ENCODE results near the gene ZFAND3.

Gene ZFAND3

DNA sequence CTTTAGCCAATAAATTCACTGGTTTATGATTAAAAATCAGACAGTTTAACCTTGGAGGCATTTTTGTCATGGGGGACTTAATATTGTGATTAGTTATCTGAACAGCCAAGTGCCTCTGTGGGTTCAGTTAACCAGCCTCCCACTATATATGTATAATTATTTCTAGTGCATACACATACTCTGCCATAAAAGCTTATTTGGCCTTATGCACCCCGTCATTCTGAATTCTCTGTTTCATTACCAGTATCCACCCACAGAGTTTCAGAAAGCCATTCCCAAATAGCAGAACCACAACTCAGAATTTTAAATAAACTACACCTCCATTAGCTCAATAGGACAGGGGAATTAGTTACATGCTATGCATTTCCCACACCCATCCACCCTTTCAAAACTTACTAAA lies 279.7 kb downstream of the ZFAND3 start:
- no peak overlapping the region for H3K9ac ChIP-seq (ENCODE audit: low read depth, low read length)
- no peaks in the 10 kb centered on the region for H3K9me3 ChIP-seq (ENCODE audit: insufficient read depth, low read depth, low read length)
- H3K27me3 ChIP-seq (ENCODE audit: insufficient read depth, low read length): no peaks in the 10 kb centered on the region
- H3K36me3 ChIP-seq (ENCODE audit: insufficient read depth, low read length): no peaks in the 10 kb centered on the region; the same call in 1 of the 2 replicates
- peaks cover 12% of the 10 kb centered on the region for H3K4me1 ChIP-seq (ENCODE audit: insufficient read depth, low read length)
- WGBS: 96% methylated on average over 1 of the region's 1 CpG
- H3K27ac ChIP-seq (ENCODE audit: low read depth, low read length): no peak overlapping the region
- H3K4me3 ChIP-seq (ENCODE audit: low read length): no peak overlapping the region

DNA sequence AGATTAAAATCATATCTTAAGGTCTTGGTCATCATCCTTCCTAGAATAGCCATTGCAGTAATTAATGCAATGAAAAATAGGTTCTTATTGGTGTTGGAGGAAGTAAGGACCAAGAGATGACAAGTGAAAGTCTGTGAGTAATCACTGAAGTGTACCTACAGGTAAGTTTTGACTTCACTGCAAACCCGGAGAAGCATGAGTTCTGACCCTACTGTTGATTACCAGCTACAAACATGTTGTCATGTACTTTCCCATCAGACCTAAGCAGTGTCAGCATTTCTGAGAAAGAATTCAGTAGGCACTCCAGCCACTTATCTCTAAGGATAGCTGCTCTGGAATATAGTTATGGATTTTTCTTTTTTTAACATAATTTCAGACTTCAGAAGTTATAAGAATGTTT lies 280.9 kb downstream of the ZFAND3 start:
- WGBS: 96% methylated on average over 1 of the region's 1 CpG
- Histone ChIP-seq H3K9me3 (ENCODE audit: insufficient read depth, low read depth, low read length) (no peaks in the 10 kb centered on the region), H3K9ac (ENCODE audit: low read depth, low read length) (no peak overlapping the region), H3K36me3 (ENCODE audit: insufficient read depth, low read length) (no peaks in the 10 kb centered on the region; the same call in 1 of the 2 replicates), H3K27ac (ENCODE audit: low read depth, low read length) (no peak overlapping the region), H3K27me3 (ENCODE audit: insufficient read depth, low read length) (no peaks in the 10 kb centered on the region), H3K4me3 (ENCODE audit: low read length) (no peak overlapping the region), H3K4me1 (ENCODE audit: insufficient read depth, low read length) (peaks cover 4% of the 10 kb centered on the region; the same call in 1 of the 2 replicates)

DNA sequence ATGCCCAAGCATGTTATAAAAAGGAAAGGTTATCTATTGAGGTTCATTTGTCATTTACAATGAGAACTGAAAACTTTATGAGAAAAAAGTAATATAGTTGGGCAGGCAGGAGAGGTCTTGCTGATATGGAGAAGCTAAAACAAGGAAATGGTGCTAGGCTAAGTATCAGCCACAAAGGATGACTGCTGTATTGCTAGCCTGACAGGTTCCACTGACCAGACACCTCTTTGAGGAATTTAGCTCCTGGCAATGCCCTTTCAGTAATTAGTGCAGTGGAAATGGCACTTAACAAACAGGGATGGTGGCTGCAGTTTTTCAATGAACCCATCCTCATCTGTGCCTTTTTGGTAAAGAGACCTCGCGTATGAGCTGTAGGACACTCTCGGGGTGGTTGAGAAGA lies 284.4 kb downstream of the ZFAND3 start:
- Histone ChIP-seq H3K36me3 (ENCODE audit: insufficient read depth, low read length) (no peaks in the 10 kb centered on the region; the same call in 1 of the 2 replicates), H3K4me1 (ENCODE audit: insufficient read depth, low read length) (no peaks in the 10 kb centered on the region), H3K4me3 (ENCODE audit: low read length) (no peak overlapping the region), H3K9me3 (ENCODE audit: insufficient read depth, low read depth, low read length) (no peaks in the 10 kb centered on the region), H3K27me3 (ENCODE audit: insufficient read depth, low read length) (no peaks in the 10 kb centered on the region), H3K9ac (ENCODE audit: low read depth, low read length) (no peak overlapping the region), H3K27ac (ENCODE audit: low read depth, low read length) (no peak overlapping the region)
- WGBS: 90% methylated on average over 3 of the region's 3 CpGs

DNA sequence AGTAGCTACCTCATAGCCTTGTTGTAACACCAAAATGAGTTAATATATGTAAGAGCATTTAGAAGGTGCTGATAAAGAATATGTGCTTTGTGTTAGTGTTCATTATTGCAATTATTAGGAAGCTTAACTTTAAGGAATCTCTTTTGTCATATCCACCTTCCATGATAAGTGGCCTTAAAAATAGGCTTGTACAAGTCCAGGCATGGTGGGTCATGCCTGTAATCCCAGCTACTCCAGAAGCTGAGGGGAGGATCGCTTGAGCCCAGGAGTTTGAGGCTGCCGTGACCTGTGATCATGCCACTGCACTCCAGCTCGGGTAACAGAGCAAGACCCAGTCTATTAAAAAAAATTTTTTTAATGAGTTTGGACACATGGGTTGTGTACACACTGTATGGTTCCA lies 285.5 kb downstream of the ZFAND3 start:
- Histone ChIP-seq H3K4me1 (ENCODE audit: insufficient read depth, low read length) (no peaks in the 10 kb centered on the region), H3K9ac (ENCODE audit: low read depth, low read length) (no peak overlapping the region), H3K36me3 (ENCODE audit: insufficient read depth, low read length) (no peaks in the 10 kb centered on the region; the same call in 1 of the 2 replicates), H3K27ac (ENCODE audit: low read depth, low read length) (no peak overlapping the region), H3K27me3 (ENCODE audit: insufficient read depth, low read length) (no peaks in the 10 kb centered on the region), H3K9me3 (ENCODE audit: insufficient read depth, low read depth, low read length) (no peaks in the 10 kb centered on the region), H3K4me3 (ENCODE audit: low read length) (no peak overlapping the region)
- WGBS: over 99% methylated on average over 3 of the region's 3 CpGs

DNA sequence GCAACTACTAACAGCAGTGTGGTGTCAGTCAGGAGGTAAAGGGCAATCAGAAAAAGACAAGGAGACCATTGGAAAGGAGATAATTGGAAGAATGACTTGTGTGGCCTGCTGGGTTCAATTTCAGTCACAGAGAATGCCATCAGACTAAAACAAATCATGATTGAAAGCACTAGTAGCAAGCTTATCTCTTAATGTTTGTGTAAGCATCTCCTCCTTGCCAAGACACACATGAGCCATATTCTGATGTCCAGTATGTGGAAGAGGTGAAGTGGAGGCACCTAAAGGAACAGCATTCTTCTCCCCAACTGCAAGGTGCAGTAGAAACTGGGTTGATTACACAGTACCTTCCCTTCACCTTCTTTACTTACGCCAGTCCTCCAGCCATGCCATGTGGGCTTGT lies 287.5 kb downstream of the ZFAND3 start:
- no peaks in the 10 kb centered on the region for H3K4me1 ChIP-seq (ENCODE audit: insufficient read depth, low read length)
- H3K36me3 ChIP-seq (ENCODE audit: insufficient read depth, low read length): no peaks in the 10 kb centered on the region
- H3K4me3 ChIP-seq (ENCODE audit: low read length): no peak overlapping the region
- H3K27ac ChIP-seq (ENCODE audit: low read depth, low read length): no peak overlapping the region
- WGBS: 100% methylated on average over 1 of the region's 1 CpG
- H3K9ac ChIP-seq (ENCODE audit: low read depth, low read length): no peak overlapping the region
- no peaks in the 10 kb centered on the region for H3K9me3 ChIP-seq (ENCODE audit: insufficient read depth, low read depth, low read length)
- H3K27me3 ChIP-seq (ENCODE audit: insufficient read depth, low read length): no peaks in the 10 kb centered on the region

DNA sequence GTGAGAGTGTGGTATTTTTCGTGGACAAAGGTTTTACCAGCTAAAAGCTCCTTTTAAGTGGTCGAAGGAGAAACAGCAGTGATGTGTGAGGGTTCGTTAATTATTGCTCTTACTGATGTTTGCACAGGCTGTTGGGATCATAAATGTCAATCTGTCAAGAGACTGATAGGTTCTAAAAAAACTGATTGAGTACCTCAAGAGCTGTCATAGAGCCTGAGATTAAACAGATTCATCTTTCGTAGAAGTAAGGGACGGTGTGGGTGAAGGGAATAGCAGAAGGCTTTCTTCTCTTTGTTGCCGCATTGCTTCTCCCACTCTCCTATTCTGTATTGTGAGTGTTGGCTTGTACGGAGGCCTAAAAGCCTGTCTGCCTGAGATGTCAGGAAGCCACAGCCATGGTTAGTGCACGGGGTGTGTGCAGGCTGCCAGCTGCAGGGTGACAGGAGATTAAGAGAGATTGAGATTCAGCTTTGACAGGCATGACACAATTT lies 291.0 kb downstream of the ZFAND3 start:
- H3K4me1 ChIP-seq (ENCODE audit: insufficient read depth, low read length): 0 out of 2 replicates have a peak, but pooled peaks cover 3% of the 10 kb centered on the region
- H3K9me3 ChIP-seq (ENCODE audit: insufficient read depth, low read depth, low read length): no peaks in the 10 kb centered on the region
- WGBS: 84% methylated on average over 7 of the region's 8 CpGs
- H3K9ac ChIP-seq (ENCODE audit: low read depth, low read length): no peak overlapping the region
- no peaks in the 10 kb centered on the region for H3K27me3 ChIP-seq (ENCODE audit: insufficient read depth, low read length)
- H3K4me3 ChIP-seq (ENCODE audit: low read length): no peak overlapping the region
- no peak overlapping the region for H3K27ac ChIP-seq (ENCODE audit: low read depth, low read length)
- H3K36me3 ChIP-seq (ENCODE audit: insufficient read depth, low read length): no peaks in the 10 kb centered on the region

DNA sequence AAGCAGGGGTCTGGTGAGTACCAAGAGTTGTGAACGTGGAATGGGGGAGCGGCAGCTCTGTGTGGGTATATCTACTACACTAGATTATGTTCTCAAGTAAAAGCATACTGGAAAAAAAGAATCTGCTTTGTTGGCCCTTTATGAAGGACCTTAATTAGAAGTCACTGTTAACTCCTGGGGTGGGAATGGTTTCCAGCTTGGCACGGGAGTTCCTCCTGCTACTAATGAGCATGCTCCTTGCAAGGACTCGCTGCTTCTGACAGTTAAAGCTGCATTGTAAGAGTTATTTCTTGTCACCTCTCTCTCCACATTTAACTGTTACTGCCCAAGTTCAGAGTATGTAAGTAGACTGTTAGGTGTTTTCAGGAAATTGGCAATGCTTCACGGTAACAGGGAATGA lies 292.7 kb downstream of the ZFAND3 start:
- no peaks in the 10 kb centered on the region for H3K9me3 ChIP-seq (ENCODE audit: insufficient read depth, low read depth, low read length)
- WGBS: 87% methylated on average over 2 of the region's 5 CpGs
- 0 out of 2 replicates have a peak, but pooled peaks cover 3% of the 10 kb centered on the region for H3K4me1 ChIP-seq (ENCODE audit: insufficient read depth, low read length)

DNA sequence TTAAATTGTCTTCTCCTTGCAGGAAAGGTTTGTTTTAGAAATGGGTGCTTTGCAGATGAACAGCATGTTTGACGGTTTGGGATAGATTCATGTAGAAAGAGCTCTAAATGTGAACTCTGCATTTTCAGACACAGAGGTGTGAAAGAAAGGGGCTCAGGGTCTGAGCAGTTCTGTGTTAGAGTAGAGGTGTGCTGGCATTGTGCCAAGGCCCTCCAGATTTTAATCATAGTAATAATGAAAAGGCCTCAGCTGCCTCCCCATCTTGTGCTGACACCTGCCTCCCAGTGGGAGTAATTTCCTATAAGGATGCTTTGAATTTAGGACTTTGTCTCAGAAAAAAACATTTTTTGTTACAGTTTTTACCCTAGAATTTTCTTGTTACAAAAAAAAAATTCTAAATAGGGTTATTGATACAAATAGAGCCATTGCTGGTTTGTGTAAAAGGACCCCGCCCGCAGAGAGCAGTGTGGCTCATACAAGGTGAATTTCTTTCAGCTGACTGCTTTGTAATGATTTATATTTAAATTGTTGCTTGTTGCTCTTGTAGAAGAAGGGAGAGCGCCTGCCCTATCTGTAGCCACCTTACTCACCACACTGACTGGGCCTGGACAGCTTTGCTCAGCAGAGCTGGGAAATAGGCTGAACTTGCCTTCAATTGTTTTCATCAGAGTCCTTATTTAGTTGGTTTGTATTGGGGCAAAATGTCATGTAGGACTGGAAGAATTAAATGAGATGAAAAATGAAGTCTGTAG lies 294.5 kb downstream of the ZFAND3 start:
- Histone ChIP-seq H3K27ac (ENCODE audit: low read depth, low read length) (no peak overlapping the region), H3K9ac (ENCODE audit: low read depth, low read length) (no peak overlapping the region), H3K27me3 (ENCODE audit: insufficient read depth, low read length) (no peaks in the 10 kb centered on the region), H3K4me3 (ENCODE audit: low read length) (no peak overlapping the region), H3K36me3 (ENCODE audit: insufficient read depth, low read length) (no peaks in the 10 kb centered on the region), H3K9me3 (ENCODE audit: insufficient read depth, low read depth, low read length) (no peaks in the 10 kb centered on the region), H3K4me1 (ENCODE audit: insufficient read depth, low read length) (peaks cover 7% of the 10 kb centered on the region; the same call in 1 of the 2 replicates)
- WGBS: 93% methylated on average over 4 of the region's 4 CpGs

More for the DNA sequence above, 292.7 kb downstream of the ZFAND3 start:
- H3K27me3 ChIP-seq (ENCODE audit: insufficient read depth, low read length): no peaks in the 10 kb centered on the region
- H3K4me3 ChIP-seq (ENCODE audit: low read length): no peak overlapping the region
- H3K9ac ChIP-seq (ENCODE audit: low read depth, low read length): no peak overlapping the region
- H3K27ac ChIP-seq (ENCODE audit: low read depth, low read length): no peak overlapping the region
- no peaks in the 10 kb centered on the region for H3K36me3 ChIP-seq (ENCODE audit: insufficient read depth, low read length)

DNA sequence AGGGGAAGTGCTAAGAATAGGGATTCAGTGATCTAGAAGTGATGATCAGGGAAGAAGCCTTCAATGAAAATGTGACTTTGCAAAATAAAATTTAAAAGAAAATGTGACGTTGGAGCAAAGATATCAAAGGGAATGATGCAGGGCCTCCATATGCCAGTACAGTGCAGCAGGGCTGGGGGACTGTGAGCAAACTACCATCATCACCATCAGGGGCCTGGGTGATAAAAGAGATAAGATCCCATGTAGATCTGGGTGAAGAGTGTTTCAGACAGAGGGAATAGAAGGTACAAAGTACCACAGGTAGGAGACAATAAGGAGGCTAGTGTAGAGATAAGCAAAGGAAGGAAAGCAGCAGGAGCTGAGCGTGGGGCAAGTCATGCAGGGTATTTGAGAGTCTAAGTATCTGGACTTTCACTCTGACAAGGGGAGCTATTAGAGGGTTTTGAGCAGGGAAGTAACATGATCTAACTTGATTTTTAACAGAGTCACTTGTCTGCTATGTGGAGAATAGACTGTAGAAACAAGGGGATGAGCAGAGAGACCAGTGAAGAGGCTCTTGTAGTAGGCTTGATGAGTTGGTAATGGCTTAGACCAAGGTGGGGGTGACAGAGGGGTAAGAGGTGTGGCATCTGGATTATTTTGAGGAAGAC lies 295.6 kb downstream of the ZFAND3 start:
- H3K4me3 ChIP-seq (ENCODE audit: low read length): no peak overlapping the region
- H3K36me3 ChIP-seq (ENCODE audit: insufficient read depth, low read length): no peaks in the 10 kb centered on the region
- WGBS: 89% methylated on average over 2 of the region's 2 CpGs
- H3K9ac ChIP-seq (ENCODE audit: low read depth, low read length): no peak overlapping the region
- no peaks in the 10 kb centered on the region for H3K9me3 ChIP-seq (ENCODE audit: insufficient read depth, low read depth, low read length)
- H3K27ac ChIP-seq (ENCODE audit: low read depth, low read length): no peak overlapping the region
- no peaks in the 10 kb centered on the region for H3K27me3 ChIP-seq (ENCODE audit: insufficient read depth, low read length)
- peaks cover 18% of the 10 kb centered on the region for H3K4me1 ChIP-seq (ENCODE audit: insufficient read depth, low read length)

DNA sequence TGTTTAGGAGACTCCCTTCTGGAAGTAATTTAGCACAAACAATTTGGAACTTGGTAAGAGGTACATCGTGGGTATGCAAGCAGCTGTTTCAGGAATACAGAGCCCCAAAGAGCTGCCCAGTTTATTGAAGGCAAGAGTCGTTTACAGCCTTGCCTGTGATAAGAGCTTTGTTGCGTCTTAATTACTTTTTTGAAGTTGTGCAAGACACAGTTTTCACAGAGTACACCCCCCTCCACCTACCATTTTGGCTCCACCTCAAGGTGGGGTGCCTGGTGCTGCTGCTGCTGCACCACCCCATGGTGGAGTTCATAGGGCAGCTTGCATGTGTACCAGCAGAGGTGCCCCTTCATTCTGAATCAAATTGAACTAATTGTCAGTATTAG lies 296.1 kb downstream of the ZFAND3 start:
- no peak overlapping the region for H3K4me3 ChIP-seq (ENCODE audit: low read length)
- no peak overlapping the region for H3K9ac ChIP-seq (ENCODE audit: low read depth, low read length)
- H3K9me3 ChIP-seq (ENCODE audit: insufficient read depth, low read depth, low read length): no peaks in the 10 kb centered on the region
- H3K4me1 ChIP-seq (ENCODE audit: insufficient read depth, low read length): peaks cover 18% of the 10 kb centered on the region
- no peak overlapping the region for H3K27ac ChIP-seq (ENCODE audit: low read depth, low read length)
- no peaks in the 10 kb centered on the region for H3K27me3 ChIP-seq (ENCODE audit: insufficient read depth, low read length)
- no peaks in the 10 kb centered on the region for H3K36me3 ChIP-seq (ENCODE audit: insufficient read depth, low read length)
- 91% methylated on average over 3 of the region's 3 CpGs for WGBS

DNA sequence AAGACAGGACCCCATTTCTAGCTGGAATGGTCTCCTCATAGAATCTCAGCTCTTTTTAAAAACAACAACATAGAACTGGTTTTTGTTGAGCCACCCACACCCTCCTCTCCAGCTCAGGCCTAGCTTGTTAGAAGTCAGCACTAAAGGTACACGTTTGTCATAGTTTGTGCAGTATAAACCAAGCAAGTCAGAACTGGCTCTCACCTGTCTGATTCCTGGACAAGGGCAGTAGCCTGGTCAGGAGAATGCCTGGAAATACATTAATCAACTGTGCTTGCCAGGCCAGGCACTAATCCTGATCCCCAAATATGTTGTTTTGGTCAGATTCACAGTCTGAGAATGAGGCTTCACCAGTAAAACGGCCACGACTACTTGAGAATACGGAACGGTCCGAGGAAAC lies 296.7 kb downstream of the ZFAND3 start:
- peaks cover 18% of the 10 kb centered on the region for H3K4me1 ChIP-seq (ENCODE audit: insufficient read depth, low read length)
- H3K9me3 ChIP-seq (ENCODE audit: insufficient read depth, low read depth, low read length): no peaks in the 10 kb centered on the region
- WGBS: 93% methylated on average over 6 of the region's 6 CpGs
- H3K27ac ChIP-seq (ENCODE audit: low read depth, low read length): no peak overlapping the region
- H3K9ac ChIP-seq (ENCODE audit: low read depth, low read length): no peak overlapping the region
- H3K27me3 ChIP-seq (ENCODE audit: insufficient read depth, low read length): no peaks in the 10 kb centered on the region
- no peak overlapping the region for H3K4me3 ChIP-seq (ENCODE audit: low read length)
- no peaks in the 10 kb centered on the region for H3K36me3 ChIP-seq (ENCODE audit: insufficient read depth, low read length)
